ENCODE data around the gene SCFD1.
"Not testable (repeated sequence)": the region's sequence is repeated elsewhere in the genome, so short reads cannot be mapped to it uniquely, and the experiment has no call there.

Gene SCFD1

DNA sequence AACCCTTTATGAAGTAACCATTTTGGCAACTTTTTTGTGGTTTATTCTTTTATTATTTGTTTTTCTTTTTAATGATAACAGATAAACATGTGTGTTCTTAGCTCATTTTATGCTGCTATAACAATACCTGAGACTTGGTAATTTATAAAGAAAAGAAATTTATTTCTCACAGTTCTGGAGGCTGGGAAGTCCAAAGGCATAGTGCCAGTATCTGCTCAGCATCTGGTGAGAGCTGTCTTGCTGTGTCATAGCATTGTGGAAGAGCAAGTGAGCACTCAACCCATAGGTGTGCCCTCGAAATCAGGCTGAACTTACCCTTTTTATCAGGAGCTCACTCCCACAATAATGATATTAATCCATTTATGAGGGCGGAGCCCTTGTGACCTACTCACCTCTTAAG, 8.0 kb upstream of the SCFD1 start:
- no peak for DNase-seq

DNA sequence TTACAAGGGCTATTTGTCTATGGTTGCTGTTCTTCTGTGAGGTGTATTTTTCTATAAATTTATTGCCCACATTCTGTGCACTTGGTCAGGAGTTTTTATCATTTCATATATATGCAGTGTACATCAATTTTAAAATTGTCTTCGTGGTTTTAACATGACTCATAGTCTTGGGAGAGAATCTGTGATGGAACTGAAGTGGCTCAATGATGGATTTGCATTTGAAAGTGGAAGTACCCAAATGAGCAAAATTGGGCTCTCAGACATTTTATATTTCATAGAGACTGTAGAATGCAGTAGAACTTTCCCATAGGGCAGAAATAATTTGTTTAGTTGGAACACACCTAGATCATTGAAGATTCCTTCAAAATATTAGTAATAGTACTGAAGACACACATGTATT, 1.9 kb upstream of the SCFD1 start:
- DNase-seq: peak; percentile 78 to 84

DNA sequence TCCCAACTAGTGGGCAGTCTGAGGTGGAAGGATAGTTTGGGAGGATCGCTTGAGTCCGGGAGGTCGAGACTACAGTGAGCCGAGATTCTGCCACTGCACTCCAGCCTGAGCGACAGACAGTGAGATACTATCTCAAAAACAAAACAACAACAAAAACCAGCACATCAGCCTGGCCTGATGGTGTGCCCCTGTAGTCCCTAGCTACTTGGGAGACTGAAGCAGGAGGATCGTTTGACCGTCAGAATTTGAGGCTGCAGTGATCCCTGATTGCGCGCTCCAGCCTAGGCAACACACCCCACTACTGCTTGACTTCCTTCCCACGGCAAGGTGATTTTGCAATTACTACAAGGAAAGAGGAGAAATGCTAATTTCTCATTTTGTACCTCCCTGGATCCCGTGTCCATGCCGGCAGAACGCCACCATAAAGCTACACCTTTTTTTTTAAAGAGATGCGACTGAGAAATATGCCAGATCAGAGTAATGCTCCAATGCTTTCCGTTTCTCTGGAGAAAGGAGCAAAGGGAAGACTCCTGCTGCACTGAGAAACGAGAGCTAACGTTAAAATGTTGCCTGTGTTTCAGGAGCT, 672 bp upstream of the SCFD1 start:
- DNase-seq: peak; percentile 79 to 81

- DNase-seq: no peak
Observed at GRCh38 chr14:30623412-30624131, 1.5 kb downstream of the SCFD1 start.

- DNase-seq: no peak
Observed at GRCh38 chr14:30624132-30624423, 2.0 kb downstream of the SCFD1 start.

DNA sequence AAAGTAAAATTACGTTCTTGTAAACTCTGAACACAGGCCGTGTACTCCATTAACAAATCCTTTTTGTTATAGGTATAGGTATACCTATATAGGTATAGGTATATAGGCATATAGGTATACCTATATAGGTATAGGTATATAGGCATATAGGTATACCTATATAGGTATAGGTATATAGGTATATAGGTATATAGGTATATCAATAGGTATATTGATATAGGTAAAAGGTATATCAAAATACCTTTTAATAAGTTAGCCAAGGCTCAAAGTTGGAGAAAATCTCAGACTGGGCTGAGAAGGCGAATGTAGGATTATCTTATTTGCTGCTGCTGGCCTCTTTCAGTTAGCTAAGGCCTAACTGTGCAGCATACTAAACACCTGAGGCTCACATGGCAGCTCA, 3.4 kb downstream of the SCFD1 start:
- no peak for DNase-seq

- DNase-seq: not testable (repeated sequence)
Observed at GRCh38 chr14:30629432-30629831, 7.3 kb downstream of the SCFD1 start.

- no peak for DNase-seq
Observed at GRCh38 chr14:30630248-30630647, 8.1 kb downstream of the SCFD1 start.

DNA sequence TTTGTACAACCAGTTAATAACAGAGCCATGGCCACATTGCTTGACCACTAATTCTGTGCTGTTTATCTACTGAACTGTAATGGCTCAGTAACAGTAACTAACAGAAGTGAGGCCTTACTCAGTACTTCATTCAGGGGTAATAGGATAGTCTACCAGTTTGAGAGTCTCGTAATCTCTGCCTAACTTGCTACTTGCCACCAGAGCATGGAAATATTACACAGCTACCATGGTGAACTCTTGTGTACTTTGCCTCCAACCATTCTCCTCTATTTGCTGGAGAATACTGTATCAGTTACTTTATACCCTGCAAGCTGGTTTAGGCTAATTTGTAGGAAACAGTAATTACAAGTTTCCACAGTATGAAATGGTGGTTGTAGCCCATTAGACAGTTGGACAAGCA, 10.6 kb downstream of the SCFD1 start:
- DNase-seq: no peak

GRCh38 chr14:30638926-30639325, 16.8 kb downstream of the SCFD1 start:
- DNase-seq: peak; percentile 34 to 42

- DNase-seq: no peak
Observed at GRCh38 chr14:30641207-30641606, 19.1 kb downstream of the SCFD1 start.

- DNase-seq: not testable (repeated sequence)
Observed at GRCh38 chr14:30644462-30644861, 22.3 kb downstream of the SCFD1 start.

DNA sequence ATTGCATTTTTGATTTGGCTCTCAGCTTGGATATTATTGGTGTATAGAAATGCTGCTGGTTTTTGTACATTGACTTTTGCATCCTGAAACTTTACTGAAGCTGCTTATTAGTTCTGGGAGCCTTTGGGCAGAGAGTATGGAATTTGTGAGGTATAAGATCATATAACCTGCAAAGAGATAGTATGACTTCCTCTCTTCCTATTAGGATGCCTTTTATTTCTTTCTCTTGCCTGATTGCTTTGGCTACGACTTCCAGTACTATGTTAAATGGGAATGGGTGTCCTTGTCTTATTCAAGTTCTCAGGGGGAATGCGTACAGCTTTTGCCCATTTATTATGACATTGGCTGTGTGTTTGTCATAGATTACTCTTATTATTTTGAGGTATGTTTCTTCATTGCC, 23.5 kb downstream of the SCFD1 start:
- DNase-seq: no peak

- DNase-seq: no peak
Observed at GRCh38 chr14:30648471-30648870, 26.4 kb downstream of the SCFD1 start.

DNA sequence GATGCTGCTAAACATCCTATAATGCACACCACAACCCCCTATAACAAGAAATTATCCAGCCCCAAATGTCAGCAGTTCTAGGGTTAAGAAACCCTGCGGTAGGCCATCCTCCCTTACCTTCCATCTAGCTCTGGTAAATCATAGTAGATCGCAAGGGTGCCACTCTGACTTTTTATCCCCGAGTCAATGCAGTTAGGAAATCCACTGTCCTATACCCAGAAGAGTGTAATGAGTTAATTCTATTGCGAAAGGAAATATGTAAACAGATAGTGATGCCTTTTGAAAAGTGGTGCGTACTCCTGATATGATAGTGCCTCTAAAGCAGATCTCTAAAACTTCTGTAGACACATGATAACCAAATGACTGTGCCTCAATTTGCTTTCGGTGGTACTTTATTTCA, 29.8 kb downstream of the SCFD1 start:
- no peak for DNase-seq

DNA sequence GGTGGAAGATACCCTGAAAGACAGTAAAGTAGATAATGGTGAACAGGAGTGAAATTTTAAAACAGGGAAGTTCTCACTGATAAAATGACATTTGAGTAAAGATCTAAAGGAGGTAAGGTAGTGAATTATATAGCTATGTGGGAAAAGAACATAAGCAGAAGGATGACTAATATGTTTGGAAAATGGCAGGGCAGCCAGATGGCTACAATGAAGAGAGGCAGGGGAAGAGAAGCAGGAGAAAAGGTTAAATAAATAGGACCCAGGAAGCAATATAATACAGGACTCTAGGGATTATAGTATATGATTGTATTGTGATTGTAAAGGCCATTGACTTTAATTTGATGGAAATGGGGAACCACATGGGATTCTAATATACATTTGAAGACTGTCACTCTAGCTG, 33.0 kb downstream of the SCFD1 start:
- DNase-seq: no peak

- DNase-seq: no peak
Observed at GRCh38 chr14:30655658-30656057, 33.5 kb downstream of the SCFD1 start.

DNA sequence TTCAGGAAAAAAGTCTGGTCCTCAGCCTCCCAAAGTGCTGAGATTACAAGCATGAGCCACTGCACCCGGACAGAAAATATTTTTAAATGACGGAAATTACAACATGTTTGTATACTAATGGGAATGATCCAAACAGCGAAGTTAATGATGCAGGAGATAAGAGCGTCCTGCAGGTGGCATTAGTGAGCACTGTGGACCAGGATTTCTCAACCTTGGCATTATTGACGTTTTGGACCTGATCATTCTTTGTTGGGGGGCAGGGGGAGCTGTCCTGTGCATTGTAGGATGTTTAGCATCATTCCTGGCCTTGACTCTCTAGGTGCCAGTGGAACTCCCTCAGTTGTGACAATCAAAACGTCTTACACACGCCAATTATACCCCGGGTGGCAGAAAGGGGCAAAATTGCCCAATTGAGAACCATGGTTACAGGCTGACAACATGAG, 34.1 kb downstream of the SCFD1 start:
- DNase-seq: peak; percentile 32 to 38

DNA sequence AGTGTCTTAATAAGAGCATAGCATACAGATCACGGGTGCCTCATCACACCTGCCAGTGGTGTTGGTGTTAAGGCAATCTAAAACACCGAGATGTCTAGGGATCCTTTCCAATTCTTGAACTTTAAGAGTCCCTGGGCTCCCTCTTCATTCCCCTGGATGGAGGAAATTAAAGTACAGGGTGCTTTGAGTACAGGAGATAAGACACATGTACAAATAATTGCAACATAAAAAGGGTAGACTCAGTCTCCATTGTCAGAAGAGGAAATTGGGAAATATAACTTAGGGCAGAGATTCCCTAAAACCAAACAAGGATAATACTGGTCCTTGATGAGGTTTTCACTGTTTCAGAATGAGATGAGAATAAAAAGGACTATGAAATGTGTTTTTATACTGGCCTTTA, 34.9 kb downstream of the SCFD1 start:
- DNase-seq: no peak

GRCh38 chr14:30657606-30658163, 35.6 kb downstream of the SCFD1 start:
- no peak for DNase-seq

DNA sequence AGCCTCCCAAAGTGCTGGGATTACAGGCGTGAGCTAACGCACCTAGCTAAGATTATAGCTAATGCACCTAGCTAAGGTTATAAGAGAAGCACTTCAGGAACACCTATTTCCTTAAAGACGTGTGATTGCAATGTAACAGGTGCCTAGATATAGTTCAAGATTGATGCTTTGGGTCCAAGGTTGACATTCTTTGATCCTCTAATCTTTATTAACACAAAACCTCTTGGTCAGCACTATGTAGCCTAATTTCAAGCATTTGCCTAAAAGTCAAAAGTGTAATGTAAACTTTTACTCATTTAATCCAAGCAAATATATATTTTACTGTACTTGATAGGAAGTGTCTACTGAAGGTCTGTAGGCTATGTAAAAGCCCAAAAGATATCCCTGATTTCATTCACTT, 36.5 kb downstream of the SCFD1 start:
- DNase-seq: no peak

GRCh38 chr14:30669594-30669993, 47.5 kb downstream of the SCFD1 start:
- no peak for DNase-seq

GRCh38 chr14:30673071-30673470, 51.0 kb downstream of the SCFD1 start:
- no peak for DNase-seq

- DNase-seq: no peak
Observed at GRCh38 chr14:30678926-30679431, 56.9 kb downstream of the SCFD1 start.
